Effector memory CD8-positive, alpha-beta T cell (primary cell): Measurements from ENCODE around the gene ADAMTS18.
"Not testable (repeated sequence)": the region's sequence is repeated elsewhere in the genome, so short reads cannot be mapped to it uniquely, and the experiment has no call there.

Source experiments
- ATAC-seq: fragments of 150-1000 bp; cut with Tn5 transposase; replicated peaks from 2 replicates; pipeline ENCODE4 v1.10.0; 2021; ENCODE audit warnings: mild to moderate bottlenecking, moderate library complexity
- DNase-seq, 3 experiments: peaks; one replicate each; pipeline ENCODE4 v3.0.0; 2021
- H3K27ac Mint-ChIP-seq, 2 donors: one replicate each; pipeline ENCODE4 v1.8.0; 2022; ENCODE audit warnings: mild to moderate bottlenecking in 2 of 2, mixed read lengths in 2 of 2, moderate library complexity in 2 of 2
- H3K27me3 Mint-ChIP-seq, 2 donors: one replicate each; pipeline ENCODE4 v1.8.0; 2022; ENCODE audit warnings: mixed read lengths in 2 of 2
- H3K36me3 Mint-ChIP-seq: one replicate; pipeline ENCODE4 v1.8.0; 2022; ENCODE audit warnings: mild to moderate bottlenecking, moderate library complexity, mixed read lengths; ENCODE audit not compliant: insufficient read depth
- H3K4me1 Mint-ChIP-seq, 2 donors: one replicate each; pipeline ENCODE4 v1.8.0; 2022; ENCODE audit warnings: low read depth in 2 of 2, mixed read lengths in 2 of 2
- H3K4me3 Mint-ChIP-seq, 2 donors: one replicate each; pipeline ENCODE4 v1.8.0; 2022; ENCODE audit warnings: mild to moderate bottlenecking in 2 of 2, mixed read lengths in 2 of 2, moderate library complexity in 2 of 2
- H3K9me3 Mint-ChIP-seq, 2 donors: one replicate each; pipeline ENCODE4 v1.8.0; 2022; ENCODE audit warnings: mixed read lengths in 2 of 2
- total RNA-seq, 9 experiments: gene quantifications; one replicate each; lab custom pipeline; 2026; lab: John Stamatoyannopoulos, UW

The ADAMTS18 gene, protein sequence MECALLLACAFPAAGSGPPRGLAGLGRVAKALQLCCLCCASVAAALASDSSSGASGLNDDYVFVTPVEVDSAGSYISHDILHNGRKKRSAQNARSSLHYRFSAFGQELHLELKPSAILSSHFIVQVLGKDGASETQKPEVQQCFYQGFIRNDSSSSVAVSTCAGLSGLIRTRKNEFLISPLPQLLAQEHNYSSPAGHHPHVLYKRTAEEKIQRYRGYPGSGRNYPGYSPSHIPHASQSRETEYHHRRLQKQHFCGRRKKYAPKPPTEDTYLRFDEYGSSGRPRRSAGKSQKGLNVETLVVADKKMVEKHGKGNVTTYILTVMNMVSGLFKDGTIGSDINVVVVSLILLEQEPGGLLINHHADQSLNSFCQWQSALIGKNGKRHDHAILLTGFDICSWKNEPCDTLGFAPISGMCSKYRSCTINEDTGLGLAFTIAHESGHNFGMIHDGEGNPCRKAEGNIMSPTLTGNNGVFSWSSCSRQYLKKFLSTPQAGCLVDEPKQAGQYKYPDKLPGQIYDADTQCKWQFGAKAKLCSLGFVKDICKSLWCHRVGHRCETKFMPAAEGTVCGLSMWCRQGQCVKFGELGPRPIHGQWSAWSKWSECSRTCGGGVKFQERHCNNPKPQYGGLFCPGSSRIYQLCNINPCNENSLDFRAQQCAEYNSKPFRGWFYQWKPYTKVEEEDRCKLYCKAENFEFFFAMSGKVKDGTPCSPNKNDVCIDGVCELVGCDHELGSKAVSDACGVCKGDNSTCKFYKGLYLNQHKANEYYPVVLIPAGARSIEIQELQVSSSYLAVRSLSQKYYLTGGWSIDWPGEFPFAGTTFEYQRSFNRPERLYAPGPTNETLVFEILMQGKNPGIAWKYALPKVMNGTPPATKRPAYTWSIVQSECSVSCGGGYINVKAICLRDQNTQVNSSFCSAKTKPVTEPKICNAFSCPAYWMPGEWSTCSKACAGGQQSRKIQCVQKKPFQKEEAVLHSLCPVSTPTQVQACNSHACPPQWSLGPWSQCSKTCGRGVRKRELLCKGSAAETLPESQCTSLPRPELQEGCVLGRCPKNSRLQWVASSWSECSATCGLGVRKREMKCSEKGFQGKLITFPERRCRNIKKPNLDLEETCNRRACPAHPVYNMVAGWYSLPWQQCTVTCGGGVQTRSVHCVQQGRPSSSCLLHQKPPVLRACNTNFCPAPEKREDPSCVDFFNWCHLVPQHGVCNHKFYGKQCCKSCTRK (N-terminal part only)
- total RNA-seq: 0 to 0.11 (median 0) reads per million in 9 experiments

DNA sequence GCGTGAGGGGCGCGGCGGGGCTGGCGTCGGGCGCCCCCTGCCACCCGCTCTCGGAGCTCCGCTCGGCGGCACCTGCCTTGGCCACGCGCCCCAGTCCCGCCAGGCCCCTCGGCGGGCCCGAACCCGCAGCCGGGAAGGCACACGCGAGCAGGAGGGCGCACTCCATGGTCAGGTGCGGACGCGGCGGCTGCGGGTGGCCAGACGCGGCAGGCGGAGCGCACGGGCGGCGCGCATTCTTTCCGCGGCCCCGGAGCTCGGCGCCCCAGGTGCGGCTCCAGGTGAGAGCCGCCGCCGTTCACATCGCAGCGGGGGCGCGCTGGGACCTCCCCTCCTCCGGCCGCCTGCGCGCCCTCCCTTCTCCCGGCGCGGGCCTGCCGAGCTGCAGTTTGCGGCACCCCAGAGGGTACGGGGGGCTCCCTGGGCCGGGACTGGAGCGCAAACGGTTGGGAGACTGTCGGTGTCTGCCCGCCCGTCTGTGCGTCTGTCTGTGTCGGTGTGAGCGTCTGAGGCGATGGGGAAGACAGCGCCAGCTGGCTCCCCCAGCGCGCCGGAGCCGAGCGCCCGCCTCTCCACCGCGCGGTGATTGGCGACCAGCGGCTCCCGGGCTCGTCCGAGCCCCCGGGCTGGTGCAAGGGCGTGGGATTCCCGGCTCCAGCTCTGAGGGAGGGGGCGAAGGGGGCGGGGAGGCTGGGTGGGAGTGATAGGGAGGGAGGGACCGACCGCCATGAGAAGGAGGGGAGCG, at the start of gene ADAMTS18:
TSS of gene ADAMTS18 (minus strand) at position 505 of the 742 bp plus-strand sequence. CDS start at position 166, 339 bp downstream.
- peaks cover 24 to 39% of the 10 kb centered on the region in 2 donors for H3K27me3 Mint-ChIP-seq
- H3K4me3 Mint-ChIP-seq: no peak within 1 kb of the TSS
- no peaks in the 10 kb centered on the region for H3K36me3 Mint-ChIP-seq
- no peak for ATAC-seq
- no peak within 1 kb of the TSS for H3K27ac Mint-ChIP-seq
- no peaks in the 10 kb centered on the region for H3K4me1 Mint-ChIP-seq
- H3K9me3 Mint-ChIP-seq: no peaks in the 10 kb centered on the region
- no peak for DNase-seq

DNA sequence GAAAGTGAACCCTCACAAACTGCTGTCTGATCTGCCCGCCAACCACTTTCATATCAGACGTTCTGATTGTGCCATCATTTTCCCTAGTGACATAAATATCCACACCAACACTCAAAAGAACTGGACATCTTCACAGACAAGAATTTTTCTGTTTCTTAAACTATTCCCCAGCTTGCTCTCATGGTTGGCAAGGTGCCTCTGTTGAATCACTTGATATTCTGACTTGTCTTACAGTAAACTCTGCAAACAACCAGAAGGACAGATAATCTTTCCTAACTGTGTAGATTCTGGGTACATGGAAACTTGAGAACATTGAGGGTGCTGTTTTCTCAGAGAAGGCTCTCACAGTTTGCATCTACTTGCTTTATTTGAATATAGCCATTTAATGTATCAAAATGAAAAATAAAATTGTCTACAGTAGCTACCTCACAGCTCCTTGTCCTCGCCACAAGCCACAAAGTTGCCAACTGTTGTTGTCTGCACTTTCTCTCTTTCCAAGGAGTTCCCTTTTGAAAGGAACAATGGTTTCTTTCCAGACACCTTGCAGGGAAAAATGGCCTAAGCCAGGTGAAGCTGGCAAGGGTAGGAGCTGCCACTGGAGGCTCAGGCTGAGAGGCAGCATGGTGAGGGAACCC, 46.0 kb upstream of the ADAMTS18 start:
- H3K4me1 Mint-ChIP-seq: no peaks in the 10 kb centered on the region
- H3K27me3 Mint-ChIP-seq: peaks cover 7 to 13% of the 10 kb centered on the region in 2 donors
- H3K36me3 Mint-ChIP-seq: no peaks in the 10 kb centered on the region
- H3K27ac Mint-ChIP-seq: no peak overlapping the region
- no peak for DNase-seq
- H3K4me3 Mint-ChIP-seq: no peak overlapping the region
- H3K9me3 Mint-ChIP-seq: peaks cover 0 to 4% of the 10 kb centered on the region in 2 donors
- no peak for ATAC-seq

DNA sequence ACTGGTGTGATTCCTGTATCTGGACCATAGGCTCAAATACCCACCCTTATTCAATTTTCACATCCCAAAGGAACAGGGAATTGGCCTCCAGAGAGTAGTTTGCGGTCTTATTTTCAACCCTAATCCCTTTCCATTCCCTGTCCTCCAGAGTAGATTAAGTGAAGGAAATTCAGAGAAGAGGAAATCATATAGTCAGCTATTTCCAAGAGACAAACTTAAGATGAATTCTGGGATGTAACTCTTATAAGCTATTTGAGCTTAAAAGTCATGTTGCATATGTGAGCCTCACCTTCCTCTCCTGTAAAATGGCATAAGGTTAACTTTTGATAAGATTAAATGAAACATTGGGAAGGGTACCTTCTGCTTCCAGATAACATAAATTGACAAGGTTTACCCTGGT, 37.4 kb upstream of the ADAMTS18 start:
- no peaks in the 10 kb centered on the region for H3K9me3 Mint-ChIP-seq
- peaks cover 6 to 18% of the 10 kb centered on the region in 2 donors for H3K27me3 Mint-ChIP-seq
- H3K4me1 Mint-ChIP-seq: no peaks in the 10 kb centered on the region

DNA sequence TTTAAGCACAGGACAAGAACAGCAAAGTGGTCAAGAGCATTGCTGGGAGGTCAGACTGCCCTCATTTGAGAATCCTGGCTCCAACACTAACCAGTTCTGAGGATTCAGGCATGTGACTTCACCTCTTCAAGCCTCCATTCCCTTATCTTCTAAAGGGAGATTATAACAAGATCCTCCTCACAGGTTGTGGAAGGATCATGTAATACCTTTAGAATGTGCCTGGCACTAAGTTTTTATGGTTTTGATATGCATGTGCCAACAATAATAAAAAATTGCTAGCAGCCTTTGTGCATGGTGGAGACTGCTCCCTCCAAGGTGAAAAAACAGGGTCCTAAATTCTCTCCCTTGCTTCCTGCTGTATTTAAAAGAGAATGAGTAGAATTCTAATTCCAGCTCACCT, 36.0 kb upstream of the ADAMTS18 start:
- Mint-ChIP-seq H3K4me3 (no peak overlapping the region), H3K9me3 (no peaks in the 10 kb centered on the region), H3K36me3 (no peaks in the 10 kb centered on the region), H3K27me3 (peaks cover 6 to 18% of the 10 kb centered on the region in 2 donors), H3K27ac (no peak overlapping the region), H3K4me1 (no peaks in the 10 kb centered on the region)
- DNase-seq (no peak), ATAC-seq (no peak)

More for the DNA sequence above, 37.4 kb upstream of the ADAMTS18 start:
- Mint-ChIP-seq H3K4me3 (no peak overlapping the region), H3K36me3 (no peaks in the 10 kb centered on the region), H3K27ac (no peak overlapping the region)
- ATAC-seq (no peak), DNase-seq (no peak)

DNA sequence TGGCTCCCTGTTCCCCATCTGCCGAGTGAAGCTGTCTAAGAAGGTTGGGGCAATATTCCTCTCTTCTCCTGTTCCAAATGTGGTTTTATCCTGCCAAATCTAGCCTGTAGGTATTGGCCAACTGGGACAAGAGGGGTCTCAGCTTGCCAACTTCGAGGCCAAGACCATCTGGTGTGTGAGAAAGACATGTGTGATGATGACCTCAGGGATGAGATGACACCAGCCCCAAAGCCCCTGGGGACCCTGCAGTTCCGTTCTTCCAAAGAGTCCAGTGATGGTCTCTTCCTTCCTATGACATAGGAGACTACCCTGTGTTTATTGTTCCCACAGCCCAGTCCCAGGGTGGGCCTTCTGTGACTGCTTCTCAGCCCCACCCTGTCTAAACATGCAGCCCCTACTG, 34.8 kb upstream of the ADAMTS18 start:
- Mint-ChIP-seq H3K4me3 (no peak overlapping the region), H3K9me3 (no peaks in the 10 kb centered on the region), H3K4me1 (no peaks in the 10 kb centered on the region), H3K36me3 (no peaks in the 10 kb centered on the region), H3K27ac (no peak overlapping the region), H3K27me3 (peaks cover 6 to 18% of the 10 kb centered on the region in 2 donors)
- DNase-seq (no peak), ATAC-seq (no peak)

DNA sequence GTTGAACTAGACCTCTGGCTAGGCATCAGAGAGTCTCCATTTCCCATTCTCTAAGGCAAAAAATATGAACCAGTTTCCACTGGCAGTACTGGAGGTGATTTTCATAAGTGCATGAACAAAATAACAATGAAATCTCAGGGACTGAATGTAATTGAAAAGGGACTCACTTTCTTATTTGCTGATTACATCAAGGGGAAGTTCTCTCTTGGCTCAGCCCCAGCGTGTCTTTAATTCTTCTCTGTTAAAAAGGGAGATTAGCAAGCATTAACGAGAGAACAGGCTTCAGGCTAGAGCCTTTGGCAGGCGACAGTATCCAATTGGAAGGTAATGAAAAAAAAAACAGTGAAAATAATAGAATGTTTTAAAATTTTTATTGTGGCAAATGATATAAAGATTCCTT, 34.0 kb upstream of the ADAMTS18 start:
- no peak overlapping the region for H3K4me3 Mint-ChIP-seq
- no peaks in the 10 kb centered on the region for H3K9me3 Mint-ChIP-seq
- H3K27ac Mint-ChIP-seq: no peak overlapping the region
- peaks cover 6 to 18% of the 10 kb centered on the region in 2 donors for H3K27me3 Mint-ChIP-seq
- ATAC-seq (no peak), DNase-seq (no peak)
- H3K4me1 Mint-ChIP-seq: no peaks in the 10 kb centered on the region
- no peaks in the 10 kb centered on the region for H3K36me3 Mint-ChIP-seq

DNA sequence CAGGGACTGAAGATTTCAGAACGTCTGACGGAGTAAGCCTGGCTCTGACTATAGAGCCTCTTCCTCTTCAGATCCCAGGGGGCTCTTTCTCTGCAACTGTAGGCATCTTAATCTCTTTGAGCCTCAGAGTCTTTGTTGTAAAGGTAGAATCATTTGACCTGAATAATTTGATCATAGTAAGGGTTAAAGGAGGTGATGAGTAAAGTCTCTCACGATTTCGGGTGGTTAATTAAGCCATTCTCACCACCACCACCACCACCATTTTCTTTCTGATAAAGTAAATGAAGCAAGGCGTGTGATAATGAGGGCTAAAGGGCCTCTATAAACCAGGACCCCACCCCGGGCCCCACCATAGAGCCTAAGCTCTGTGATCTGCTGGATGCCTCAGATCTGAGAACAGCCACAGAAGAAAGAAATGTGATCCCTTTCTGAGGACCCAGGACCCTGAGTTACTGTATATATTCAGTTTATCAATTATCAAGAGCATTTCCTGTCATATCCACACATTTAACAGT, 33.0 kb upstream of the ADAMTS18 start:
- H3K9me3 Mint-ChIP-seq: no peaks in the 10 kb centered on the region

DNA sequence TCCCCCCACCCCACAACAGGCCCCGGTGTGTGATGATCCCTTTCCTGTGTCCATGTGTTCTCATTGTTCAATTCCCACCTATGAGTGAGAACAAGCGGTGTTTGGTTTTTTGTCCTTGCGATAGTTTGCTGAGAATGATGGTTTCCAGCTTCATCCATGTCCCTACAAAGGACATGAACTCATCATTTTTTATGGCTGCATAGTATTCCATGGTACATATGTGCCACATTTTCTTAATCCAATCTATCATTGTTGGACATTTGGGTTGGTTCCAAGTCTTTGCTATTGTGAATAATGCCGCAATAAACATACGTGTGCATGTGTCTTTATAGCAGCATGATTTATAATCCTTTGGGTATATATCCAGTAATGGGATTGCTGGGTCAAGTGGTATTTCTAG, 28.8 kb upstream of the ADAMTS18 start:
- DNase-seq, ATAC-seq, H3K27ac Mint-ChIP-seq, H3K36me3 Mint-ChIP-seq, H3K4me3 Mint-ChIP-seq, H3K4me1 Mint-ChIP-seq, H3K9me3 Mint-ChIP-seq: not testable (repeated sequence)
- peaks cover 0 to 13% of the 10 kb centered on the region in 2 donors for H3K27me3 Mint-ChIP-seq

More for the DNA sequence above, 33.0 kb upstream of the ADAMTS18 start:
- Mint-ChIP-seq H3K36me3 (no peaks in the 10 kb centered on the region), H3K27me3 (peaks cover under 1 to 13% of the 10 kb centered on the region in 2 donors), H3K27ac (no peak overlapping the region), H3K4me1 (no peaks in the 10 kb centered on the region), H3K4me3 (no peak overlapping the region)
- DNase-seq (no peak), ATAC-seq (no peak)

DNA sequence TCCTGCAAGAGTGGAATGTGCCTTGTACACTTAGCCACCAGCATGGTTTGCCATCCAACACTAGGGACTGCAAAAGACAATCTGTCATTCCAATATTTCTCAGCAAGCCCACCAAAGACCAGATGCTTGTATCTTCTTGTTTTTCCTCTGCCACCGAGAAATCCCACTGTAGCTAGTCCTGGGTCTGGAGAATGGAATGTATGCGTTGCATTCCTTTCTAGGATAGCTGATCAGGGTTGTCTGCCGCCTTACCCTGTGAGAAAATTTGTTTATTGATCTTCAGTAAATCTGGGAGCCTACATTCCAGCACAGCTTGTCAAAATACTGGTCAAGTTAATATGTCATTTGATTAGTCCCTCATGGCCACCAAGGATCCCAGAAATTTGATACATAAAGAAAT, 28.1 kb upstream of the ADAMTS18 start:
- Mint-ChIP-seq H3K9me3 (no peaks in the 10 kb centered on the region), H3K4me3 (no peak overlapping the region), H3K36me3 (no peaks in the 10 kb centered on the region), H3K27me3 (peaks cover 0 to 16% of the 10 kb centered on the region in 2 donors), H3K4me1 (no peaks in the 10 kb centered on the region), H3K27ac (no peak overlapping the region)
- DNase-seq (no peak), ATAC-seq (no peak)

DNA sequence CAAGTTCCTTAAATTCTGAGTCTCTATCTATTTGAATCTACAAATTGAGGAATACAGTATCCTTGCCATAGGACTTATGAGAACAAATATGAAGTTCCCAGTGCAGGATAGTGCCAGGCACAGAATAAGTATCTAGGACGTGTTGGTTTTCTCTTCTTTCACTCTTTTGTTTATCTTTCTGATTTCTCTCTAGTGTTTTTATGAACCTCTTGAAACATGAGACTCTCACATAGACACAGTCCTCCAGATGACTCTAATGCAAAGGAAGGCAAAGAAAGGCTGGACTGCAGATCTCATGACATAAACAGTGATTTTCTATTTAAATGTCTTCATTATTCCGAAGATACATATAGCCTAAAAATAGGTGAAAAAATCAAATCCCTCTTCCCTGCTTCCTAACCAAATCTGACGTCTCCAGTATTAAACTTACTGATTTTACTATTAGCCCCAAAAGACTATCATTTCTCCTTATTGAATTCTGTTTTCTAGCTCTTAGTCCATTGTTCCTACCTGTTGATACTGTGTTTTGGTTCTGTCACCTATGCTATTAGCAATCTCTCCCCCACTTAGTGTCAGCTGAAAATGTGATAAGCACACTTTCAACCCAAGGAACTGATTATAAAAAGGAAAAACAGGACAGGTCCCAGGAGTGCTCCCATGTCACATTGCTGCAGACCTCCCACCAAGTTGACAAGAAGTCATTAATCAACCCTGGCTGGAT, 24.9 kb upstream of the ADAMTS18 start:
- ATAC-seq (no peak), DNase-seq (no peak)
- Mint-ChIP-seq H3K4me3 (no peak overlapping the region), H3K9me3 (peaks cover 0 to 2% of the 10 kb centered on the region in 2 donors), H3K36me3 (no peaks in the 10 kb centered on the region), H3K27me3 (peaks cover 0 to 13% of the 10 kb centered on the region in 2 donors), H3K27ac (no peak overlapping the region), H3K4me1 (no peaks in the 10 kb centered on the region)

DNA sequence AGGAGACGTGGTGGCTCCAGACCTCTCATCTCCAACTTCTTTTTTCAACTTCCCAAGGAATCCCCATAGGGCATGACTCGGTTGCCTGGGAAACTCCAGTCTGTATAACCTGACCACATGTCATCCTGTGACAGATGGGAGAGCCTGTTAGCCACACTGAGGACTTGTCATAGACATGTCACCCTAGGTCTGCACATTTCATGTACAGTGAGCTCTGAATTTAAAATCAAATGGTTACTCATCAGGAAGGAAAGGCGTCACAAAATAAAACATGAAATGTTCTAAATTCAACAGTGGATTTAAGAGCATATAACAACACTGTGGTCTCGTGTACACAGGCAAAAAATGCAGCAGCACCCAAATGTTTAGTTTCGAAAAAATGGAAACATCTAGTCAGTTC, 22.2 kb upstream of the ADAMTS18 start:
- H3K36me3 Mint-ChIP-seq: no peaks in the 10 kb centered on the region
- DNase-seq (no peak), ATAC-seq (no peak)
- no peak overlapping the region for H3K27ac Mint-ChIP-seq
- no peaks in the 10 kb centered on the region for H3K4me1 Mint-ChIP-seq
- peaks cover 0 to 21% of the 10 kb centered on the region in 2 donors for H3K27me3 Mint-ChIP-seq
- H3K4me3 Mint-ChIP-seq: no peak overlapping the region
- peaks cover 0 to 6% of the 10 kb centered on the region in 2 donors for H3K9me3 Mint-ChIP-seq

DNA sequence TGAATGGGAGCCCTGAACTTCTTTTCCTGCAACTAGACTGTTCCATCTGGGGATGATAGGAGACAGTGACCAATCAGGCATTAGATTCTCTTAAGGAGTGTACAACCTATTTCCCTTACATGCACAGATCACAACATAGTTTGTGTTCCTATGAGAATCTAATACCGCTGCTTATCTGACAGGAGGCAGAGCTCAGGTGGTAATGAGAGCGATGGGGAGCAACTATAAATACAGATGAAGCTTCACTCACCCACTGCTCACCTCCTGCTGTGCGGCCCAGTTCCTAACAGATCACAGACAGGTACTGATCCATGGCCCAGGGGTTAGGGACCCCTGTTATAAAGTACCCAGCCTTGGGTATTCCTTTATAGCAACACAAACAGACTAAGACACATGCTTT, 17.4 kb upstream of the ADAMTS18 start:
- no peak for ATAC-seq
- H3K4me1 Mint-ChIP-seq: no peaks in the 10 kb centered on the region
- H3K36me3 Mint-ChIP-seq: no peaks in the 10 kb centered on the region
- H3K4me3 Mint-ChIP-seq: no peak overlapping the region
- H3K9me3 Mint-ChIP-seq: peaks cover 0 to 6% of the 10 kb centered on the region in 2 donors
- no peak overlapping the region for H3K27ac Mint-ChIP-seq
- H3K27me3 Mint-ChIP-seq: peaks cover 0 to 9% of the 10 kb centered on the region in 2 donors
- DNase-seq: no peak
